ENCODE measurements around the gene DVL2. TPM values are rescaled to one million over a fixed set of nuclear protein-coding genes. Genes with fewer than 3 reads are reported as not detected.
A peak's percentile ranks its signal among the peaks of the same experiment; 100 is the strongest.

DVL2 gene
- total and polyA plus RNA-seq, 2 of the 13 experiments (the other 11 are each of a cell fraction or from before 2014, with no cell fraction given), result 5.7 to 38.2 TPM

- no peak for TF ChIP-seq TAF15 (IDR thresholded peaks at IDR 0.05; ENCODE audit: low read depth, low read length, poor library complexity, severe bottlenecking)
- 0 out of 2 replicates have a peak, but pooled peaks have one; percentile 51 for TF ChIP-seq ZBTB20 (CRISPR knock-in tag; IDR thresholded peaks at IDR 0.05; ENCODE audit: borderline replicate concordance, low read depth)
- no peak for TF ChIP-seq ZFP36L1 (CRISPR knock-in tag; IDR thresholded peaks at IDR 0.05)
- 0 out of 2 replicates have a peak, but pooled peaks have one; percentile 44 for TF ChIP-seq ZNF614 (CRISPR knock-in tag; IDR thresholded peaks at IDR 0.05; ENCODE audit: borderline replicate concordance)
- TF ChIP-seq SAFB2 (CRISPR knock-in tag; IDR thresholded peaks at IDR 0.05; ENCODE audit: borderline replicate concordance, low read depth), result no peak
- TF ChIP-seq ISL2 (CRISPR knock-in tag; IDR thresholded peaks at IDR 0.05), result peak; percentile 64
- TF ChIP-seq, protein P1, sequence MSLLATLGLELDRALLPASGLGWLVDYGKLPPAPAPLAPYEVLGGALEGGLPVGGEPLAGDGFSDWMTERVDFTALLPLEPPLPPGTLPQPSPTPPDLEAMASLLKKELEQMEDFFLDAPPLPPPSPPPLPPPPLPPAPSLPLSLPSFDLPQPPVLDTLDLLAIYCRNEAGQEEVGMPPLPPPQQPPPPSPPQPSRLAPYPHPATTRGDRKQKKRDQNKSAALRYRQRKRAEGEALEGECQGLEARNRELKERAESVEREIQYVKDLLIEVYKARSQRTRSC (CRISPR knock-in tag; IDR thresholded peaks at IDR 0.05; ENCODE audit: low read depth), result no peak
- peak; percentile 29; the same call in 1 of the 2 replicates for TF ChIP-seq NAIF1 (CRISPR knock-in tag; IDR thresholded peaks at IDR 0.05; ENCODE audit: borderline replicate concordance)
- TF ChIP-seq GFI1 (CRISPR knock-in tag; IDR thresholded peaks at IDR 0.05; ENCODE audit: borderline replicate concordance), result peak; percentile 42; the same call in 1 of the 2 replicates
- peak; percentile 66 for TF ChIP-seq MED1 (CRISPR knock-in tag; IDR thresholded peaks at IDR 0.05)
- TF ChIP-seq MXD3 (CRISPR knock-in tag; IDR thresholded peaks at IDR 0.05), result peak; percentile 55; the same call in 1 of the 2 replicates
- TF ChIP-seq, protein P2, sequence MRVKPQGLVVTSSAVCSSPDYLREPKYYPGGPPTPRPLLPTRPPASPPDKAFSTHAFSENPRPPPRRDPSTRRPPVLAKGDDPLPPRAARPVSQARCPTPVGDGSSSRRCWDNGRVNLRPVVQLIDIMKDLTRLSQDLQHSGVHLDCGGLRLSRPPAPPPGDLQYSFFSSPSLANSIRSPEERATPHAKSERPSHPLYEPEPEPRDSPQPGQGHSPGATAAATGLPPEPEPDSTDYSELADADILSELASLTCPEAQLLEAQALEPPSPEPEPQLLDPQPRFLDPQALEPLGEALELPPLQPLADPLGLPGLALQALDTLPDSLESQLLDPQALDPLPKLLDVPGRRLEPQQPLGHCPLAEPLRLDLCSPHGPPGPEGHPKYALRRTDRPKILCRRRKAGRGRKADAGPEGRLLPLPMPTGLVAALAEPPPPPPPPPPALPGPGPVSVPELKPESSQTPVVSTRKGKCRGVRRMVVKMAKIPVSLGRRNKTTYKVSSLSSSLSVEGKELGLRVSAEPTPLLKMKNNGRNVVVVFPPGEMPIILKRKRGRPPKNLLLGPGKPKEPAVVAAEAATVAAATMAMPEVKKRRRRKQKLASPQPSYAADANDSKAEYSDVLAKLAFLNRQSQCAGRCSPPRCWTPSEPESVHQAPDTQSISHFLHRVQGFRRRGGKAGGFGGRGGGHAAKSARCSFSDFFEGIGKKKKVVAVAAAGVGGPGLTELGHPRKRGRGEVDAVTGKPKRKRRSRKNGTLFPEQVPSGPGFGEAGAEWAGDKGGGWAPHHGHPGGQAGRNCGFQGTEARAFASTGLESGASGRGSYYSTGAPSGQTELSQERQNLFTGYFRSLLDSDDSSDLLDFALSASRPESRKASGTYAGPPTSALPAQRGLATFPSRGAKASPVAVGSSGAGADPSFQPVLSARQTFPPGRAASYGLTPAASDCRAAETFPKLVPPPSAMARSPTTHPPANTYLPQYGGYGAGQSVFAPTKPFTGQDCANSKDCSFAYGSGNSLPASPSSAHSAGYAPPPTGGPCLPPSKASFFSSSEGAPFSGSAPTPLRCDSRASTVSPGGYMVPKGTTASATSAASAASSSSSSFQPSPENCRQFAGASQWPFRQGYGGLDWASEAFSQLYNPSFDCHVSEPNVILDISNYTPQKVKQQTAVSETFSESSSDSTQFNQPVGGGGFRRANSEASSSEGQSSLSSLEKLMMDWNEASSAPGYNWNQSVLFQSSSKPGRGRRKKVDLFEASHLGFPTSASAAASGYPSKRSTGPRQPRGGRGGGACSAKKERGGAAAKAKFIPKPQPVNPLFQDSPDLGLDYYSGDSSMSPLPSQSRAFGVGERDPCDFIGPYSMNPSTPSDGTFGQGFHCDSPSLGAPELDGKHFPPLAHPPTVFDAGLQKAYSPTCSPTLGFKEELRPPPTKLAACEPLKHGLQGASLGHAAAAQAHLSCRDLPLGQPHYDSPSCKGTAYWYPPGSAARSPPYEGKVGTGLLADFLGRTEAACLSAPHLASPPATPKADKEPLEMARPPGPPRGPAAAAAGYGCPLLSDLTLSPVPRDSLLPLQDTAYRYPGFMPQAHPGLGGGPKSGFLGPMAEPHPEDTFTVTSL (CRISPR knock-in tag; IDR thresholded peaks at IDR 0.05; ENCODE audit: borderline replicate concordance), result 0 out of 2 replicates have a peak, but pooled peaks have one; percentile 27
- no peak for TF ChIP-seq ZNF136 (CRISPR knock-in tag; IDR thresholded peaks at IDR 0.05; ENCODE audit: low read depth)
- TF ChIP-seq ZNF501 (CRISPR knock-in tag; IDR thresholded peaks at IDR 0.05), result 0 out of 2 replicates have a peak, but pooled peaks have one; percentile 12
- TF ChIP-seq PHF20 (CRISPR knock-in tag; IDR thresholded peaks at IDR 0.05), result no peak
- TF ChIP-seq MTA1 (CRISPR knock-in tag; IDR thresholded peaks at IDR 0.05; ENCODE audit: borderline replicate concordance), result peak; percentile 70; the same call in 1 of the 2 replicates
- no peak for TF ChIP-seq NFAT5 (CRISPR knock-in tag; IDR thresholded peaks at IDR 0.05)
These were observed 50.2 kb downstream of the DVL2 start (continued) for GRCh38 chr17:7184091-7184488.

Data from HepG2 (cell line).